LNCaP clone FGC (cell line): ENCODE results near the gene ACTL8.

Experiments
- DNase-seq: peaks from one replicate; pipeline ENCODE4 v3.0.0-alpha.2; 2011; ENCODE audit warnings: low read depth
- H3K4me3 ChIP-seq: 2 replicates; pipeline ENCODE4 v1.5.1; 2011; ENCODE audit warnings: mild to moderate bottlenecking, low read depth, low read length, control low read depth
- TF ChIP-seq, protein P1 (sequence below): IDR thresholded peaks from 2 replicates; pipeline ENCODE4 v1.5.1; 2012; ENCODE audit warnings: mild to moderate bottlenecking; ENCODE audit not compliant: control insufficient read depth, insufficient read depth; ENCODE audit errors: extremely low read depth

The ACTL8 gene

GRCh38 chr1:17755120-17755519, at the start of gene ACTL8:
Gene ACTL8, plus strand, starts transcription at chr1:17755333. Its CDS starts 67,676 bp downstream, at chr1:17823009.
- no peak for DNase-seq
- TF ChIP-seq, protein P1, sequence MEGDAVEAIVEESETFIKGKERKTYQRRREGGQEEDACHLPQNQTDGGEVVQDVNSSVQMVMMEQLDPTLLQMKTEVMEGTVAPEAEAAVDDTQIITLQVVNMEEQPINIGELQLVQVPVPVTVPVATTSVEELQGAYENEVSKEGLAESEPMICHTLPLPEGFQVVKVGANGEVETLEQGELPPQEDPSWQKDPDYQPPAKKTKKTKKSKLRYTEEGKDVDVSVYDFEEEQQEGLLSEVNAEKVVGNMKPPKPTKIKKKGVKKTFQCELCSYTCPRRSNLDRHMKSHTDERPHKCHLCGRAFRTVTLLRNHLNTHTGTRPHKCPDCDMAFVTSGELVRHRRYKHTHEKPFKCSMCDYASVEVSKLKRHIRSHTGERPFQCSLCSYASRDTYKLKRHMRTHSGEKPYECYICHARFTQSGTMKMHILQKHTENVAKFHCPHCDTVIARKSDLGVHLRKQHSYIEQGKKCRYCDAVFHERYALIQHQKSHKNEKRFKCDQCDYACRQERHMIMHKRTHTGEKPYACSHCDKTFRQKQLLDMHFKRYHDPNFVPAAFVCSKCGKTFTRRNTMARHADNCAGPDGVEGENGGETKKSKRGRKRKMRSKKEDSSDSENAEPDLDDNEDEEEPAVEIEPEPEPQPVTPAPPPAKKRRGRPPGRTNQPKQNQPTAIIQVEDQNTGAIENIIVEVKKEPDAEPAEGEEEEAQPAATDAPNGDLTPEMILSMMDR, result no peak
- H3K4me3 ChIP-seq, result no peak within 1 kb of the TSS

GRCh38 chr1:17706445-17706844, 48.7 kb upstream of the ACTL8 start:
- no peak overlapping the region for H3K4me3 ChIP-seq
- TF ChIP-seq, protein P1, result no peak
- DNase-seq, result no peak

DNA sequence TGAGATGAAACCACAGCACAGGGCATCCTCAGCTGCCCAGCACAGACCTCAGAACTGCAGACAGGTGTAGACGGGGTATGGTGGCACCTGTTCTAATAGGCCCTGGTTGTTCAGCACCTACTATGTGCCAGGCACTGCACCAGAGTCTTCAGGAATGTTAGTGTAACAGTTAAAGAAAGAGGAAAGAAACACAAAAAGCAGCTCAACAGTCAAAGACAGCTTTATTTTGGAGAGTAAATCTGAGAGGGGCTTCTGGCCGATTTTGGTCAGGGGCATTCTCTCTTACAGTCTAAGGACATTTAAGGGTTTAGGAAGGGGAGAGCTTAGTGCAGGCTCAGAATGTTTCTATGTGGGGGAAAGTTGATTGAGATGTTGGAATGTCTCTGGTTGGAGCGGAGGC, 45.2 kb upstream of the ACTL8 start:
- TF ChIP-seq, protein P1, result no peak

DNA sequence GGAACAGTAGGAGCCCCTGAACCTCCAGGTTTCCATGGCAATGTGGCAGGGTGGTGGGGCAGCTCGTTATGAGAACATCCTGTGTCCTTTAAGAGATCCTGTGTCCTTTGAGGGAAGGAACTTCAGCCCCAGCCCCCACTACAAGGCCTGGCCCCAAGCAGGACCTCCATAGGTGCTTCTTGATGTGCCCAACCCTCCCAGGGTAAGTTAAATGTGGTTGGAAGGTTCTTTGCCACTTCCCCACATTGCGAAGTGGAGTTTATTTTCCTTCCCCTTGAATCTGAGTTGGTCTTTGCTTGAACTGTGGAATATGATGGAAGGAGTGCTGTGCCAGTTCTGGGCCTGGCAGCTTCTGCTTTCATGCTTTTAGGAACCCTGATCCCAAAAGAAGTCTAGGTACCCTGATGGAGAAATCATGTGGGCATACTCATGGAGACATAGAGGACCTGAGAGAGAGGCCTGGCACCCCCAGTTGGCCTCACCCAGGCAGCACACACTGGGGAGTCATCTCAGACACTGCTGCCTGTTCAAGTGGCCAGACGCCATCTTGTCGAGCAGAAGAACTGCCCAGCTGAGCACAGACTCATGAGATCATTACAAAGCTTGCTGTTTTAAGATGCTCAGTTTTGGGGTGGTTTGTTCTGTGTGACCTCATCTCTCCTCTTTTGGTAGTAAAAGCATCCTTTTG, 44.1 kb upstream of the ACTL8 start:
- no peak overlapping the region for H3K4me3 ChIP-seq
- TF ChIP-seq, protein P1, result no peak
- DNase-seq, result no peak

More for the DNA sequence above, 45.2 kb upstream of the ACTL8 start:
- H3K4me3 ChIP-seq, result no peak overlapping the region
- no peak for DNase-seq

DNA sequence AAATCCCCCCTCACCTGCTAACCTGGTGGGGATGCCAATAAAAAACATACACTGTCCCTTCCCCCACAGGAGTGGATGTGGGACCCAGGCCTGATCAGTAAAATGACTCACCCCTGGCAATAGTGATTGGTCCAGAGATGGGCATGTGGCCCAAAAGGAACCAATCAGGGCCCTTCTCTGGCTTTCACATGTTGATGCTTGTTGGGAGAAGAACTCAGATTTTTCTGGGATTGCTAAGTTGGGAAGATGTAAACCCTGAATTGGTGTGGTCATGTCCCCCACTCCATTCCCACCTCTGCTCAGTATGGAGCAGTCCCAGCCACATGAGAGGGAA, 43.6 kb upstream of the ACTL8 start:
- H3K4me3 ChIP-seq, result no peak overlapping the region
- TF ChIP-seq, protein P1, result no peak
- DNase-seq, result no peak

- no peak overlapping the region for H3K4me3 ChIP-seq
- DNase-seq, result no peak
- TF ChIP-seq, protein P1, result no peak
Measured at GRCh38 chr1:17711941-17712340, 43.2 kb upstream of the ACTL8 start.

GRCh38 chr1:17713993-17714392, 41.1 kb upstream of the ACTL8 start:
- DNase-seq, result no peak
- TF ChIP-seq, protein P1, result no peak
- no peak overlapping the region for H3K4me3 ChIP-seq
